Measurements from ENCODE around the gene DND1.
"Not testable (repeated sequence)": the region's sequence is repeated elsewhere in the genome, so short reads cannot be mapped to it uniquely, and the experiment has no call there.

Gene DND1

DNA sequence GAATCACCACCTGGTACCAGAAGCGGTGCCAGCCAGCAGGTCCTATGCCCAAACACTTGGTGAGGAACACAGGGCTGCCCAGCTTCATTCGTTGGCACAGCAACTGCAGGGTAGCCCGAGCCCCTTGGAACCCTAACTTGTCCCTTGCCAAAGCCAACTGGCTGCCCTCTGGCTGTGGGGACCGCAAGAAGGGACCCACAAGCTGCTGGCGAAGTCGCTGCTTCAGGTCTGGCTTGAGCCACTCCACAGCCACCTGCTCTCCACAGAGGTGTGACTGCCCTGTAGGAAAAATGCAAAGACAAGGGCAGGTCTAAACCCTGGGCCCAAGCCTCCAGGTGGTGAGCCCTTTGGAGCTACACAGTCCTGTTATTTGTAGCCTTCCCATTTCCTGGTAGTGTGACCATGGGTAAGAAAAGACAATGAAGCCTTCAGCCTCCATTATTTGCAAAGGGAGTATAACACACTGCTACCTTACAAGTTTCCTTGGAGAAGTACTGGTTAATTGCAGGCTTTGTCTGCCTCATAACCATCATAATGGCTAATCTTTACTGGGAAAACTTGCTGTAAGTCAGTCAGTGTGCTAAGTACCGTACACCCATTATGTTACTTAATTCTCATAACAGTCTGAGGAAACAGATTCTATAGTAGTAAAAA is 1.8 kb downstream of the DND1 start:
- DNase-seq: no peak

DNA sequence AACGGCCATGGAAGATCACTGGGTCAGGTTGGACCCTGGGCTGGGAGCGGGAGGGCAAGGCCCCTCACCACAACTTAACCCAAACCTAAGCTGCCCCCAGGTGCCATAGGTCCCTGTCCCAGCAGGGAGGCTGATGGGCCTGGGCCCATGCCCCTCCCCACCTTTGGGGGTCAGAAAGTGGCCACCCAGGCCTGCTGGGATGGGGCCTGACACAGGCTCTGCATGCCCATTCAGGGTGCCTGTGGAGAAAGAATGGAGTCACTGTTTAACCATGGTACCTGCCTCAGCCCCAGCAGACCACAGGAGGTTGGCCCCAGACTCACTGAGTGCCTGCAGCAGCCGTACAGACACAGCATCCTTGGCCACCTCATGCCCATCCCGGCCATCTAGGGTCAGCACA is 2.3 kb downstream of the DND1 start:
- DNase-seq: not testable (repeated sequence)

DNA sequence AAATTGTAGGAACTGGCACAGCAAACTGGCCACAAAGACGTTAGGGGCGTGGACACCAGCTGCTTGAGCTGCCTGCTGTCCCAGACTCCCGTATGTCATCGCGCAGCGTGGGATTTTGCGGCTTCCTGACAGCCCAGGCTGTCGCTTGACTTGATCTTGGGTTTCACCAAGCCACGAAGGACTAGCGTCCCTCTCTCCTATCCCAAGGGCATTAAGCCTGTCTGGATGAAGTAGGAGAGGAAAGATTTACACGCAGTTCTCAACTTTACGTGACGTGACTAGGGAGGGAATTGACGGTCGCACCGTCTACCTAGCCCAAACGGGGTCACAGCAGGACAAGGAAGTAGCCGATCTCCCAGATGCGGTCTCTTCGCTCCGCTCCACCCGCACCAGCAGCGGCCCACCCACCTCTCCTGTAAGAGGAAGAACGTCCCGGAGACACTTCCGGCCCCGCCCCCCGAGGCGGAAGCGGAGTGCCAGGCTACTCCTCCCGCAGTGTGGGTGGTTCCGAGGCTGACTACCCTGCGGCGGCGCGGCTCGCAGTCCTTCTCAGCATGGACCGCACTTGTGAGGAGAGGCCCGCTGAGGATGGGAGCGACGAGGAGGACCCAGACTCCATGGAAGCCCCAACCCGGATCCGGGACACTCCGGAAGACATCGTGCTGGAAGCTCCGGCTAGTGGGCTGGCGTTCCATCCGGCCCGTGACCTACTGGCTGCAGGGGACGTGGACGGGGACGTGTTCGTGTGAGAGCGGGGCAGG is 8.8 kb downstream of the DND1 start, which contains the start of gene WDR55:
WDR55 (plus strand) TSS at position 546 of the 761 bp plus-strand sequence; CDS start at position 555, 9 bp downstream.
- DNase-seq: peak; percentile 92 to 93

GRCh38 chr5:140664030-140664358 is 9.4 kb downstream of the DND1 start:
- DNase-seq: no peak

- DNase-seq: not testable (repeated sequence)
Observed at GRCh38 chr5:140660371-140660770, 13.0 kb downstream of the DND1 start.

- DNase-seq: no peak
Observed at GRCh38 chr5:140658870-140659269, 14.5 kb downstream of the DND1 start.

DNA sequence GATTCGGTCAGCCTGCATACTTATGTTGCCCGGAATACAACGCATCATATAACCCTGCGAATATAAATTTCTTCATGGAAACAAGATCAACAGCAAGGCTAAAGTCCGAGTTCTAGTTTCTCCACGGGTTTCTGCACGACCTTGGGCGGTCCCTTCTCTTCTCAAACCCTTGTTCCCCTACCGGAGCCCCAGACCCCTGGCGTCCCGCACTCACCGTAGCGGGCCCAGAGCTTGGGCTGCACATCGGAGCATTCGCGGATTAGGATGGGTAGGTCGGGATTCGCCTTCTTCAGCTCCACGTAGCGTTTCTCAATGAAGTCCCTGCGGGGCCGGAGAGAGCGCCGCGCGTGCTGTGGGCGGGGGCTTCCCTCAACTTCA is 26.3 kb downstream of the DND1 start:
- no peak for DNase-seq

DNA sequence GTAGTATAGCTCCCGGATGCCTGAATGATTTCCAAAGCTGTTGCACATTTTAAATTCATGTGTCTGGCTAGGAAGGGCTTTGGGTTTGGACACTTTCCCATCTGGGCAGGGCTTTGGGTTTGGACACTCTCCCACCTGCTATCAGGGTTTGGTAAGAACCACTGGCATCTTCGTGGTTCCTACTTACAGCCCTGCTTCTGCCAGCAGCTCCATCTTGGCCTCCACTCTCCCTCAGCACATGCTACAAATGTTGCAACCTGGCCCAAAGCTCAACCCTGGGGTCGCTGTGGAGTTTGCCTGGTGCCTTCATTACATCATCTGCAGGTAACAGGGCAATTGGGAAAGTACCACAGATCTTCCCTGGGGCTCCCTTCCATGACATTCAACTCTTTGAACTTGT is 30.7 kb downstream of the DND1 start:
- DNase-seq: no peak

- no peak for DNase-seq
Observed at GRCh38 chr5:140641716-140642115, 31.7 kb downstream of the DND1 start.

DNA sequence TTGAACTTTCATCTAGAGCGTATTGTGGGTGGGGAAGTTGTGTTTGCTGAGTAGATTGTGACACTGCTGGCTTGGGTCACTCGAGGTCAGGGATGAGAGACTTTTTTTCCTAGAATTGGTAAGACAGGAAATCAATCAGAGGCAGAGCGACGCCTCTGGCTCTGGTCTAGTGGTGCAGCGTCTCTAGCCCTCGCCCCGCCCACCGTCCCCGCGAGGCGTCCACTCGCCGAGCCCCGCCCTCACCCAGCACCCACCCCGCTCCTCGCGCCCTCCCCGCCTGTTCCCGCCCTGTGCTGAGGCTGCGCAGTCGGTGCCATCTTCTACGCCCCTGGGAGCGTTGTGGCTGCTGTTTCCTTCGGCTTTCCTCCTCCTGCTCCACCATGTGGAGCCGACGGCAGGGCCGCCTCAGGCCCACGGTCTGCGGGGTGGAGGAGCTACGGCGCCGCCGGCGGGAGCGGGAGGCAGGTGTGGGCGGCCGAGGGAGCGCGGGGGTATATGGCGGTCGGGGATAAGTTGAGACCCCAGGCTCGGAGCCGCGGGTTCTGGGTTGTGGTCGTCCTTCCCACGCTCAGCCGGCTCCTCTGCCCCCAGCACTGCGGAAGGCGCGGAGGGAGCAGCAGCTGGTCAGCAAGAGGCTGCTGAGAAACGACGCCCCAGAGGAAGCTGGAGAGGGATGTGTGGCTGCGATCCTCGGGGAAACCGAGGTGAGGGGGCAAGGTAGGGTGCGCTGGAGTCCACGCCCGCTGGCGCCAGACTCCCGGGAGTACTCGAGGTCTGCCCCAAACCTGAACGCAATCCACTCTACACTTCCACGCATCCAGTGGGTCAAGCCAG is 34.0 kb downstream of the DND1 start, which contains the start of gene TMCO6:
TMCO6 (plus strand) TSS at position 304 of the 834 bp plus-strand sequence; CDS start at position 381, 77 bp downstream.
- DNase-seq: peak; percentile 96 to 97

GRCh38 chr5:140638898-140639147 is 34.6 kb downstream of the DND1 start:
- DNase-seq: not testable (repeated sequence)

GRCh38 chr5:140637371-140638100 is 35.8 kb downstream of the DND1 start:
- DNase-seq: no peak

DNA sequence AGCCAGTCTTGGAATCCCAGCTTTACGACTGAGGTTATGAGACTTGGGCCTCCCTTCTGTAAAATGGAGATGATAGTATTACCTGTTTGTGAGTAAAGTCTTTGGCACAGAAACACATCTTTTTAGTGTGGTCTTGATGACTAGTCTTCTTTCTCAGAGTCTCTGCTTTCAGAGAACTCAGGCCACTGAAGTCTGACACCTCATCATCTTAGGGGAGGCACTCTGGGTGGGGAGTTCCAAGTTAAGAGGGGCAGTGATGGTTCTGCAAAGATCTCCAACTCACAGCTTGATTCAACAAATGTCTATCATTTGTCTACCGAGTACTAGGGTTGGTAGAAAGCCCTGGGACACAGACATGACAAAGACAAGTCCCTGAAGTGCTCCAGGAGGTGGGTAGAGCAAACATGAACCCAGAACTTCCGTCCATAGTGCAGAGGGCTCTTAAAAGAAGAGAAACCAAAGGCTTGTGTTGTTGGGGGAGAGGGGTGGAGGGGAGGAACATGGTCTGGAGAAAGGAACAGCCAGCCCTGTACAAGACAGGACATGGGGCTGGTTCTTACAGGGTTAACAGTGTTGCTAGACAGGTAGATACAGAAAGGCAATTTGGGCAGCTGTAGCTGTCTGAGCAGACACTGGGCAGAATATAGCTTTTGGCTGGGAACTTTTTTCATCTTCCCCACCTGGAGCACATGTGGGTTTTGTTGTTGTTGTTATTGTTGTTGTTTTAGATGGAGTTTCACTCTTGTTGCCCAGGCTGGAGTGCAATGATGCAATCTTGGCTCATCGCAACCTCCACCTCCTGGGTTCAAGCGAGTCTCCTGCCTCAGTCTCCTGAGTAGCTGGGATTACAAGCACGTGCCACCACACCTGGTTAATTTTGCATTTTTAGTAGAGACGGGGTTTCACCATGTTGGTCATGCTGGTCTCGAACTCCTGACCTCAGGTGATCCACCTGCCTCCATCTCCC is 37.8 kb downstream of the DND1 start:
- DNase-seq: no peak

DNA sequence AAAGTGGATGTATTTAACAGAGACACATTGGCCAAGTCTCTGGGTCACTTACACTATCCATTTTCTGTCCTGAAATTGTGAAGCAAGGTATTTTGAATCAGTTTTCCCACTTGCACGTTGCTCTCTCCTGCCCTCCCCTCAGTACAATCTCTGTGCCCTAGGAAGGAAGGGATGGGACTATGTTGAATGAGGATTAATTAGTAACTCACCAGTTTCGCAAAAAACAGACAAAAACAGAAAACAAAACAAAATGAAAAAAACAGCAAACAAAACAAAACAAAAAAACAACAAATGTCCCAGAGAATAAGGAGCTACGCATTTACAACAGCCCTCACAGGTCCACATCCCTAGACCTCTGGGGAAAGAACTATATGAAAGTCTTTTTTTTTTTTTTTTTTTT is 39.3 kb downstream of the DND1 start:
- DNase-seq: no peak

DNA sequence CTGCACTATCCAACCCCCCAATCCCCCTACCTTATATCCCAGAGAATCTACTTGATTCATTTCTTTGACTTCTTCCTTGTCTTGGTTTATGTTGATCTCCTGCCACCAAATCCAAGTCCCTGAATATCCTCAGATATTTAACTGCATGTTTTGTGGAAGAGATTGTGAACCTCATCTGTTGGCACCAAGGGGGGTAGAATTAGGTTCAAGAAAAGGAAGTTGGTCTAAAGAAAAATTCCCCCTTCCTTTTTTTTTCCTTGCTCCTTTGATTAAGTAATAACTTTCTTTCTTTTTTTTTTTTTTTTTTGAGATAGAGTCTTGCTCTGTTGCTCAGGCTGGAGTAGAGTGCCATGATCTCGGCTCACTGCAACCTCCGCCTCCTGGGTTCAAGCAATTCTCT is 39.9 kb downstream of the DND1 start:
- no peak for DNase-seq

DNA sequence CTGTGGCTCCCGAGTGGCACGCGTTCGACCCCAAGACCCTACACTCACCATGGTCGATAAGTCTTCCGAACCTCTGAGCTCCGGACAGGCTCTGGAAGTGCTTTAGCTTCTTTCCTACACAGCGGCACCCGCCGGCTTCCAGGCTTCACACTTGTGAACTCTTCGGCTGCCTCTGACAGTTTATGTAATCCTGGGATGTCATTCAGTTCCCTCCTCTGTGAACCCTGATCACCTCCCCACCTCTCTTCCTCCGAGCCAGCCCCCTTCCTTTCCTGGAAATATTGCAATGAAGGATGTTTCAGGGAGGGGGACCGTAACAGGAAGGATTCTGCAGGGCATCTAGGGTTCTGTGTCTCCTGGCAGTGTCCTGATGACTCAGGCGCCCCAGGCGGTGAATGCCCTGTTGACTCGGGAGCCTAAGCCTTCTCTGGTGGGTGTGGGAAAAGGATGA is 40.3 kb downstream of the DND1 start, which contains the start of gene CD14:
CD14 (minus strand) TSS at position 155 of the 451 bp plus-strand sequence; CDS start at position 51, 104 bp downstream.
- DNase-seq: no peak

DNA sequence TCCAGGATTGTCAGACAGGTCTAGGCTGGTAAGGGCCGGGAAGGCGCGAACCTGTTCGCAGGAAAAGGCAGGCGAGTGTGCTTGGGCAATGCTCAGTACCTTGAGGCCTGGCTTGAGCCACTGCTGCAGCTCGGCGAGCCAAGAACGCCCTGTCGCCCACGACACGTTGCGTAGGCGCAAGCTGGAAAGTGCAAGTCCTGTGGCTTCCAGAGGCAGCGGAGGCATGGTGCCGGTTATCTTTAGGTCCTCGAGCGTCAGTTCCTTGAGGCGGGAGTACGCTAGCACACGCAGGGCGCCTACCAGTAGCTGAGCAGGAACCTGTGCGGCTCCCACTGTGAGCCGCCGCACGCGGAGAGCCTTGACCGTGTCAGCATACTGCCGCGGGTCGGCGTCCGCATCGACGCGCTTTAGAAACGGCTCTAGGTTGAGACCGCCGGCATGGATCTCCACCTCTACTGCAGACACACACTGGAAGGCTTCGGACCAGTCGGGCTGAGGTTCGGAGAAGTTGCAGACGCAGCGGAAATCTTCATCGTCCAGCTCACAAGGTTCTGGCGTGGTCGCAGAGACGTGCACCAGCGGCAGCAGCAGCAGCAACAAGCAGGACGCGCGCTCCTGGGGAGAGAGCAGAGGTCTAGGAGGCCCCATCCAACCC is 40.9 kb downstream of the DND1 start:
- DNase-seq: no peak

DNA sequence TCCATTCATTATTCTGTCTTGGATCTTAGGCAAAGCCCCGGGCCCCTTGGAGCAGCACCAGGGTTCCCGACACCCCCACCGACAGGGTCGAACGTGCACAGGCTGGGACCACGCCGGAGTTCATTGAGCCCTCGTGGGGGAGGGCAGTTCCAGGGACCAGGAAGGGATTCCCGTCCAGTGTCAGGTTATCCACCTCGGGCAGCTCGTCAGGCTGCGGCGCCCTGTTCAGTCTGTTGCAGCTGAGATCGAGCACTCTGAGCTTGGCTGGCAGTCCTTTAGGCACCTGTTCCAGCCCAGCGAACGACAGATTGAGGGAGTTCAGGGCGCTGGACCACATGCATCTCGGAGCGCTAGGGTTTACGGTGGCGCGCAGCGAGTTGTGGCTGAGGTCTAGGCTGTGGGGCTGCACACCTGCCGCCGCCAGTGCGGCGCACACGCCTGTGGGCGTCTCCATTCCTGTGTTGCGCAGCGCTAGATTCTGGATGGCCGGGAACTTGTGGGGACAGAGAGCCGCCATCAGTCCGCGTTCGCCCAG is 41.5 kb downstream of the DND1 start:
- no peak for DNase-seq

- DNase-seq: peak; percentile 73 to 77
Observed at GRCh38 chr5:140631036-140631417, 42.3 kb downstream of the DND1 start.

GRCh38 chr5:140630292-140631035 is 42.9 kb downstream of the DND1 start:
- DNase-seq: no peak

Measured in AML-193 (cell line).